Right lobe of liver (tissue), 6 donors: ENCODE data around the gene DYNLT5. TPM values are rescaled to one million over a fixed set of nuclear protein-coding genes. Genes with fewer than 3 reads are reported as not detected.

Experiments
- ATAC-seq, 4 donors: fragments of 200-7000 bp; cut with Tn5 transposase; one replicate each; pipeline ENCODE4 v1.9.1; 2020; ENCODE audit warnings: mild to moderate bottlenecking in 4 of 4, moderate library complexity in 4 of 4
- DNase-seq, 3 donors: peaks; one replicate each; pipeline ENCODE4 v3.0.0-alpha.2; 2020
- H3K27ac ChIP-seq, 3 donors: fragments of 200-600 bp; one replicate each; pipeline ENCODE4 v1.8.0; 2022
- H3K27me3 ChIP-seq, 2 donors: fragments of 200-600 bp; one replicate each; pipeline ENCODE4 v1.8.0; 2022
- H3K36me3 ChIP-seq, 4 donors: fragments of 200-600 bp; sonication (generic) in 1 of 4; one replicate each; pipeline versions ENCODE4 v1.5.1 to v1.8.0; 2017 to 2022; ENCODE audit warnings: control low read depth in 1 of 4
- H3K4me1 ChIP-seq, 4 donors: fragments of 200-600 bp; sonication (generic) in 1 of 4; one replicate each; pipeline versions ENCODE4 v1.5.1 to v1.8.0; 2017 to 2022; ENCODE audit warnings: control low read depth in 1 of 4
- H3K4me3 ChIP-seq, 3 donors: fragments of 200-600 bp; one replicate each; pipeline ENCODE4 v1.8.0; 2022
- H3K9me3 ChIP-seq, 4 donors: fragments of 200-600 bp; sonication (generic) in 1 of 4; one replicate each; pipeline versions ENCODE4 v1.5.1 to v1.8.0; 2017 to 2022; ENCODE audit warnings: control low read depth in 1 of 4
- CTCF ChIP-seq, 4 donors: fragments of 200-600 bp in 3 of 4; fragments of 450-650 bp in 1 of 4; IDR thresholded peaks; one replicate each; pipeline versions ENCODE4 v1.5.1 to v1.8.0; 2016 to 2022; ENCODE audit warnings: antibody characterized with exemption in 4 of 4, mild to moderate bottlenecking in 2 of 4
- POLR2A ChIP-seq: fragments of 450-650 bp; IDR thresholded peaks from one replicate; pipeline ENCODE4 v1.6.1; 2017; ENCODE audit warnings: antibody characterized with exemption, mild to moderate bottlenecking
- WGBS: methylation state at CpG from one replicate; pipeline ENCODE4 v1.1.6; 2018; ENCODE audit warnings: low coverage, low lambda C conversion rate; ENCODE audit not compliant: insufficient coverage; ENCODE audit errors: missing lambda C conversion rate; 5-methylcytosine and 5-hydroxymethylcytosine counted together
- intact Hi-C, 2 donors: fragments of 100-400 bp; cut with DNase I; formaldehyde crosslinking; loops; one replicate each; pipeline versions ENCODE4 v1.11.2 to v1.14.1; 2022
- total RNA-seq, 6 experiments: library from RNA; depleted of rRNA in 2 of 6; stranded (reverse); fragments of >200 nt in 2 of 6; fragmentation: NEBNext Ultra II Directional in 3 of 6; extraction: Animal tissue kit (Norgen Biotek cat#: 25700) in 3 of 6; gene quantifications; one replicate each; pipeline versions ENCODE4 v1.1.0 to v1.2.4, GENCODE V29; 2016 to 2023
- donor health status: DM: no; HTN: yes; CAD: no.
- donor health status: DM: no; HTN: no; CAD: no.
- donor health status: DM: no; HTN: no; CAD: no.
- donor health status: DM: no; HTN: yes; CAD: no.
- donor health status: DM: no; HTN: yes; CAD: no.

DYNLT5 gene
- total RNA-seq, 6 experiments from 2014 or later: 0.44 to 2.4 (median 1.3) TPM

- H3K27me3 ChIP-seq: no peaks in the 10 kb centered on the region
- TF ChIP-seq POLR2A: no peak
- no peak for TF ChIP-seq CTCF (IDR thresholded peaks at IDR 0.05)
- intact Hi-C loops: no loop called here
- peak; percentile 23 to 69 (median 52) for ATAC-seq
- no peaks in the 10 kb centered on the region for H3K9me3 ChIP-seq
- peaks cover 0 to 17% (median 5%) of the 10 kb centered on the region in 4 donors for H3K4me1 ChIP-seq
- H3K27ac ChIP-seq: no peak overlapping the region
- no peak for DNase-seq
- no peaks in the 10 kb centered on the region for H3K36me3 ChIP-seq
- WGBS: 31% methylated on average over 4 of the region's 4 CpGs
- no peak overlapping the region for H3K4me3 ChIP-seq
These were observed 1.1 kb upstream of the DYNLT5 start for GRCh38 chr1:66751160-66751559.

GRCh38 chr1:66752671-66753371 lies 562 bp downstream of the DYNLT5 start:
- Histone ChIP-seq H3K9me3 (no peaks in the 10 kb centered on the region), H3K36me3 (no peaks in the 10 kb centered on the region), H3K27me3 (no peaks in the 10 kb centered on the region), H3K27ac (no peak overlapping the region), H3K4me1 (peaks cover 0 to 17% (median 5%) of the 10 kb centered on the region in 4 donors), H3K4me3 (peak overlapping the region; percentile 47 to 55 (median 51))
- intact Hi-C loops: no loop called here
- TF ChIP-seq POLR2A: no peak
- no peak for TF ChIP-seq CTCF (IDR thresholded peaks at IDR 0.05)
- ATAC-seq (peak; percentile 44 to 67 (median 54)), DNase-seq (peak in 1 of 3 donors; percentile 22)
- 23% methylated on average over 10 of the region's 18 CpGs for WGBS

GRCh38 chr1:66757722-66758240 lies 5.5 kb downstream of the DYNLT5 start:
- Histone ChIP-seq H3K4me1 (peaks cover 0 to 3% (median 0%) of the 10 kb centered on the region in 4 donors), H3K4me3 (no peak overlapping the region), H3K36me3 (no peaks in the 10 kb centered on the region), H3K9me3 (no peaks in the 10 kb centered on the region), H3K27me3 (no peaks in the 10 kb centered on the region), H3K27ac (no peak overlapping the region)
- TF ChIP-seq CTCF (IDR thresholded peaks at IDR 0.05): no peak
- TF ChIP-seq POLR2A: no peak
- DNase-seq (no peak), ATAC-seq (no peak)
- intact Hi-C loops: no loop called here
- 76% methylated on average over 6 of the region's 6 CpGs for WGBS

DNA sequence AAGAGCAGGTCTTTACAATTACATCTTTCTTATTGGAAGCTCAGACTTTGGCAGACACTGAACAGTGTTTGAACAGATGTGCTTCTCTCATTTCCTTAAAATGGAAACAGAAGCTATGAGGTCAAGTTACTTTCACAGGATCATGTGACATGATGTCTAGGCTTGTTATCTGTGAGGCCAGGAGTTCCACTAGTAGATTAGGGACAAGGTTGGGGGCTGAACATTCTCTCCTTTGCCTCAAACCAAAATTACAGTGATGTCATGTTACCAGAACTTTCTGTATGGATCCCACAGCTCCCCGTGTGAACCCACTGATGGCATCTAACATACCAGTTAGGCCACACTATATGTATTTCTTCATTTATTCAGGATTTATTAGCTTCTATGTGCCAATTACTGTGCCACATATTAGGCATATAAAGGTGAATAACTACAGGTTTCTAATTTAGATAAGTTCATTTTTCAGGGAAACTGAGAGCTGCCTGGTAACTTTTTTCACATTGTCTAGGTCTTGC lies 6.0 kb downstream of the DYNLT5 start:
- intact Hi-C loops: no loop called here
- DNase-seq: no peak
- WGBS: 100% methylated on average over 1 of the region's 1 CpG
- Histone ChIP-seq H3K4me1 (no peaks in the 10 kb centered on the region), H3K27me3 (no peaks in the 10 kb centered on the region), H3K4me3 (no peak overlapping the region), H3K9me3 (no peaks in the 10 kb centered on the region), H3K36me3 (no peaks in the 10 kb centered on the region), H3K27ac (no peak overlapping the region)
- peak in 1 of 4 donors; percentile 50 for ATAC-seq
- TF ChIP-seq CTCF (IDR thresholded peaks at IDR 0.05) (no peak), POLR2A (no peak)
